HepG2 (cell line): ENCODE data around the gene CD300LG.

ENCODE experiments used
- CEBPG ChIP-seq: IDR thresholded peaks from 2 replicates; pipeline ENCODE4 v1.6.1; 2016
- CENPT ChIP-seq: sonication (generic); formaldehyde crosslinking; IDR thresholded peaks from 2 replicates; pipeline ENCODE4 v1.8.0; 2022; ENCODE audit warnings: low read depth, mild to moderate bottlenecking, moderate library complexity, missing genetic modification reagents
- CTCF ChIP-seq: sonication (generic); formaldehyde crosslinking; IDR thresholded peaks from 2 replicates; pipeline ENCODE4 v1.5.0; 2020; ENCODE audit warnings: mild to moderate bottlenecking, missing genetic modification reagents, moderate library complexity
- NPAS2 ChIP-seq: sonication (generic); formaldehyde crosslinking; IDR thresholded peaks from 2 replicates; pipeline ENCODE4 v1.8.0; 2022; ENCODE audit warnings: mild to moderate bottlenecking, missing genetic modification reagents, borderline replicate concordance
- NR1H2 ChIP-seq: sonication (generic); formaldehyde crosslinking; IDR thresholded peaks from 2 replicates; pipeline ENCODE4 v1.8.1; 2022; ENCODE audit warnings: low read depth, missing genetic modification reagents, borderline replicate concordance
- NR3C1 ChIP-seq: sonication (generic); formaldehyde crosslinking; IDR thresholded peaks from 2 replicates; pipeline ENCODE4 v1.4.0; 2020; ENCODE audit warnings: missing genetic modification reagents
- ZNF205 ChIP-seq: IDR thresholded peaks from 2 replicates; pipeline ENCODE4 v1.6.1; 2018; ENCODE audit warnings: missing biosample characterization, missing genetic modification reagents
- ZNF263 ChIP-seq: sonication (generic); formaldehyde crosslinking; IDR thresholded peaks from 2 replicates; pipeline ENCODE4 v1.4.0; 2020; ENCODE audit warnings: missing genetic modification reagents
- ZNF83 ChIP-seq: sonication (generic); formaldehyde crosslinking; IDR thresholded peaks from 2 replicates; pipeline ENCODE4 v1.4.0; 2020; ENCODE audit warnings: missing genetic modification reagents, mild to moderate bottlenecking, borderline replicate concordance
- TF ChIP-seq, protein P1 (sequence below): sonication (generic); formaldehyde crosslinking; IDR thresholded peaks from 2 replicates; pipeline ENCODE4 v1.4.0; 2020; ENCODE audit warnings: low read depth, mild to moderate bottlenecking, missing genetic modification reagents

GRCh38 chr17:43827596-43827995, 19.4 kb upstream of the CD300LG start:
- TF ChIP-seq, protein P1, sequence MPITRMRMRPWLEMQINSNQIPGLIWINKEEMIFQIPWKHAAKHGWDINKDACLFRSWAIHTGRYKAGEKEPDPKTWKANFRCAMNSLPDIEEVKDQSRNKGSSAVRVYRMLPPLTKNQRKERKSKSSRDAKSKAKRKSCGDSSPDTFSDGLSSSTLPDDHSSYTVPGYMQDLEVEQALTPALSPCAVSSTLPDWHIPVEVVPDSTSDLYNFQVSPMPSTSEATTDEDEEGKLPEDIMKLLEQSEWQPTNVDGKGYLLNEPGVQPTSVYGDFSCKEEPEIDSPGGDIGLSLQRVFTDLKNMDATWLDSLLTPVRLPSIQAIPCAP (CRISPR knock-in tag): no peak
- TF ChIP-seq NR3C1 (CRISPR knock-in tag) (no peak), NPAS2 (CRISPR knock-in tag) (no peak), CEBPG (CRISPR knock-in tag) (no peak), ZNF263 (CRISPR knock-in tag) (no peak), CENPT (no peak), NR1H2 (CRISPR knock-in tag) (no peak), CTCF (CRISPR knock-in tag) (no peak), ZNF83 (CRISPR knock-in tag) (no peak), ZNF205 (no peak)
